HG02852 (cell line): ENCODE results near the gene CETN1.
A peak's percentile ranks its signal among the peaks of the same experiment; 100 is the strongest.

Source experiments
- ATAC-seq: cut with Tn5 transposase; IDR thresholded peaks from one replicate; pipeline ENCODE4 v1.9.1; 2021; ENCODE audit warnings: mild to moderate bottlenecking, moderate library complexity; ENCODE audit not compliant: unreplicated experiment

CETN1 gene

GRCh38 chr18:580154-580553, at the start of gene CETN1:
Gene CETN1 (plus strand): TSS chr18:580380. CDS start chr18:580409, 29 bp downstream.
- ATAC-seq, result no peak

DNA sequence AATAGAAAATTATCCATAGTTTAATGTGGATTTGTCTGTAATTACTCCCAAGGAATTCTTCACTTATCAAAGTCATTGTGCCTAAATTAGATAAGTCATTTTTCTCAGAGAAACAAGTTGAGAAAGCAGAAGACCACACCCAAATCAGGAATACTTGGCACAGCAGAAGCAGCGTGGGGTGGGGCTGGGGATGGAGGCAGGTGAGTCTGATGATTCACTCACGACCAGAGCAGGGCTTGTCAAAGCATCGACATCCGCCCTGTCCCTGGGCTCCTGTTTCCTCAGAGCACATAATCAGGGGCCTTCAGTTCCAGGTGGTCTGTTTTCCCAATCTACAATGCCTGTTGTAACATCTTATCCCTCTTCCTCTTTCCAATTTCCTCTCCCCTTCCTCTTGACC, 48.2 kb upstream of the CETN1 start:
- no peak for ATAC-seq

- no peak for ATAC-seq
Observed at GRCh38 chr18:532632-533031, 47.5 kb upstream of the CETN1 start.

DNA sequence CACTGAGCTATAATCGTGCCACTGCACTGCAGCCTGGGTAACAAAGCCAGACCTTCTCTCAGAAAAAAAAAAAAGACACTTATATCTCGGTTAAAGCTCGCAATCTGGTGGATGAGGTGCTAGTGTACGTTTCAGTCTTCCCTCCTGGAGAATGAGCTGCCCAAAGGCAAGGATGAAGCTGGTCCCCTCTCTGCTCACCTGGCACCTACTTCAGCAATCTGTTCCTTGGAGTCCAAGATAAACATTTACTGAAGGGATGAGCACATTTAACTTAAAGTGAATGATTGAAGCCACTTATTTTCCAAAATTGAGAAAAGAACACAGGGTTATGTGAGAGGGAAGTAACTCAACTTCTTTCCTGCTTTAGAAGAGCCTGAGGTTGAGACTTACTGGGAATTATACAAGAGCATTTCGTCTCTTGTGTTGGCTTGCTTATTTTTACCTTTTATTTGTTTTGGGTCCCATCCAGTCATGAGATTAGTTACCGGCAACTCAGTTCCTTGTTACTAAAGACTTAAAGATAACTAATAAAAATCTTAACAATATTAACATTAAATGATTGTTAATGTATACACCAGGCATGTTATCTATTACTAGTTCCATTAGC, 46.1 kb upstream of the CETN1 start:
- no peak for ATAC-seq

- ATAC-seq, result no peak
Observed at GRCh38 chr18:543447-544078, 36.6 kb upstream of the CETN1 start.

DNA sequence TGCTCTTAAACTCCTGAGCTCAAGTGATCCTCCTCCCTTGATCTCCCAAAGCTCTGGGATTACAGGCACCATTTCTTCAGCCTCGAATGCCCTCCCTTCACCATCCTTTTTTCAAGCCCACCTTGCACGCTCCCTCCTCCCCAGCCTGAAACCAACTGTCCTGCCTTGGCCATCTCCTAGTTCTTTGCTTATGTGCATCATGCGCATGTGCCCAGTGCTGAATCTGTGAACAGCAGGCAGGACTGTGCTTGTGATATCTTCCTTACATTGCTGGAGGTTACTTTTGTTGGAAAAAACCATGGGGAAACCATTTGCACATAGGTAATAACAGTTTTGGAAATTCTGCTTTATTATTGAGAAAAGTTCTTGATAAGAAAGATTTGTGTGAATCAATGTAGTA, 30.2 kb upstream of the CETN1 start:
- ATAC-seq, result no peak

DNA sequence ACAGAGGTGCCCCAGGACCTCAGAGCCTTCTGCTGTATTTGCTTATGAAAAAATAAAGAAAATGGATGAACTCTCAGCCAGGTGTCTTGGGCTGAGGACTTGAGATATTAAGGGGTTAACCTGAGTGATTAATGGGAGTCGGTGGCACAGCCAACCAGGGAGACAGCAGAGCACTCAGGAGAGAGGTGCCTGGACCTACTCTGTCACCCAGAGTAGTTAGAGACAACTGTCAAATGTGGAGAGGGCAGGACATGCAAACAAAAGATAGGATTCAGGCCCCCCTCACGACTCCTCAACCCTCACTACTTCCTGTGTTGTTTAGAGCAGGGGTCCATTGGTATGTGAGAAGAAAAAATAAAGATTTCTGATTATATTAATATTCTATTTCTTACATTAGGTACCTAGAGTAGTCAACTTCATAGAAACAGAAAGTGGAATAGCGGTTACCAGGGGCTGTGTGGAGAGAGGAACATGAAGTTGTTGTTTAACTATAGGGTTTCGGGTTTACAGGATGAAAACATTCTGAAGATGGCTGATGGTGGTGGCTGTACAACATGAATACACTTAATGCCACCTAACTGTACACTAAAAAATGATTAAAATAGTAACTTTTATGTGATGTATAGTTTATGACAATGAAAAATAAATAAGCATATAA, 28.6 kb upstream of the CETN1 start:
- peak; percentile 65 for ATAC-seq

DNA sequence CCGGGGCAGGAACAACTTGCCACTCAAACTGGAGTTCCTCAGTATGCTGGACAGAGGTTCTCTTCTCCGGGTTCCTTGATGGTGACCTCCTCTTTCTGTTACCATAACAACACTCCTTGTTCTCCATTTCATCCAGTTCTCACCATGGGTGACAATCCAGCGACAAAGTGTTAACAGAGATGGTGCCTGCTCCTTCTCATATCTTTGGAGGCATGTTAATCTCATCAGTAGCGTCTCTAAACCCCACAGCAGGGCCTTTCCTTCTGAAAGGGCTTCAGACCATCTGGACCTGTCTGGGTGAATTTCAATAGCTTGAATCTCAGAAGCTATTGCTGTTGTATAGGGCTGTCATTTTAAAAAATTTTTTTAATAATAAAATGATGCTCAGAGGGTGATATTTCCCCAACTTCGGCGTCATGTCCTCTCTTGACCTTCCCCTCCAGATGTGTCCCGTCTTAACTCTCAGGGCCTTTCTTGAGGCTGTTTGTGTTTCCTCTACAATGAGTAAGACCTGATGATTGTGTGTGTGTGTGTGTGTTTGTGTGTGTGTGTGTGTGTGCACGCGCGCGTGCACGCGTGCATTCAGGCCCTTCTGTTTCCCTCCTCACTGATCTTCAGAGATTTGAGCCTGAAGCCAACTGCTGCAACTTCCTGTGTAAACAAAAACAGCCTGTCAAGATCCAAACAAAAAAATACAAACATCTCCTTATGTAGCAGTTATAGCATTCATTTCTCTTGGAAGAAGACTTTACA, 24.3 kb upstream of the CETN1 start:
- ATAC-seq, result no peak

GRCh38 chr18:564708-565561, 15.2 kb upstream of the CETN1 start:
- no peak for ATAC-seq

DNA sequence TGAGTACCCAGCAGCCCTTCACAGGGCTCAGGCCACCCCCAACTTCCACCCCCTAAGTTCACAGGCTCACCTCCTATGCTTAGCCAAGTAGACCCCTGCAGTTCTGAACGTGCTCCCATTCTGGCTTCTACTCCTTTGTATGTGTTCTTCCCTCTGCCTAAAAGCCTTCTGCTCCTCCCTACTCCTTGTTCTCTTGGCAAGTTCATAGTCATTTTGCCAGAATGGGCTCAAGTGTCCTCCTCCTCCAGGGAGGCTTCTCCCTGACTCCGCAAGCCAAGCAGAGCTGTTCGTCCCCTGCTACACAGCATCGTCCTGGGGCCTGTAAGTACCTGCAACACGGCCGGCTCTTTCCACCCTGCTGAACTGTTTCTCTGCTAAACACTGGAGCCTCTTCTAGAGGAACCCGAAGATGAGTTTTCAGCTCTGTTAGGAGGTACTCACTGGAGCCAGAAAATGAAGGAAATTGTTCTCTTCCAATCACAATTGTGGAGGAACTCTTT, 14.6 kb upstream of the CETN1 start:
- no peak for ATAC-seq

- no peak for ATAC-seq
Observed at GRCh38 chr18:567122-567521, 13.1 kb upstream of the CETN1 start.

DNA sequence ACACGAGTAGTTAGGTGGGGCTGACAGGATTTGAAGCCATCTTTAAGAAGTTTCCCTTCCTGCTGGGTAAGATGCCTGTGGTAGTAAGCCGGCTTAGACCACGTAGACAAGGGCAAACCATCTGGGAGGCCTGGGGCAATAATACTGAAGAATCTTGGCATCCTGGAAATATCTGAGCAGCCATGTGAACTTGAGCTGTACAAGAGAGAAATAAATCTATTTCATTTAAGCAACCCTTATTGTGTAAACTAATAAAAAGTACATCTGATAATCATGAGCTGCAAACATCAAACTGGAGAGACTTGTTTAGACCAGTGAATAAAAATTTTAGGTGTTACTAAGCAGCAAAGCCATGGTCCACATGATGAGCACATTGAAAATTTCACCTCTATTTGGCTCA, 11.4 kb upstream of the CETN1 start:
- ATAC-seq, result no peak

GRCh38 chr18:570256-570655, 9.9 kb upstream of the CETN1 start:
- no peak for ATAC-seq

DNA sequence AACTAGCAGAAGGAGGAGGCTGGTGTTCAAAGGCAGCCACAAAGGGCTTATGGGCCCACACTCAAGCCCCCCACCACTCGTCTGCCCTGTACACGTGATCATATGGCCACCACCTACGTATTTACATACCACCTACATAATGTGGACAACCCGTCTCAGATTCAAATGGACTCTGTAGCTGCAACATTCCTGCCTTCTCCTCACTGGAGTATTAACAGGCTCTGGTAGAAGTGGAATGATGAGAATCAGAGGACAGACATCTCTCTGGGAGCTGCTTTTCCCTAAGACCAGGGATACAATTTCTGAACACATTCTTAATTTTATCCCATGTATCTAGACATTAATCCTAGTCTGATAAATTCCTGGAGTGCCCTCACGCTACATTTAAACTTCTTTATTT, 9.5 kb upstream of the CETN1 start:
- ATAC-seq, result no peak

- no peak for ATAC-seq
Observed at GRCh38 chr18:572091-572830, 7.9 kb upstream of the CETN1 start.

DNA sequence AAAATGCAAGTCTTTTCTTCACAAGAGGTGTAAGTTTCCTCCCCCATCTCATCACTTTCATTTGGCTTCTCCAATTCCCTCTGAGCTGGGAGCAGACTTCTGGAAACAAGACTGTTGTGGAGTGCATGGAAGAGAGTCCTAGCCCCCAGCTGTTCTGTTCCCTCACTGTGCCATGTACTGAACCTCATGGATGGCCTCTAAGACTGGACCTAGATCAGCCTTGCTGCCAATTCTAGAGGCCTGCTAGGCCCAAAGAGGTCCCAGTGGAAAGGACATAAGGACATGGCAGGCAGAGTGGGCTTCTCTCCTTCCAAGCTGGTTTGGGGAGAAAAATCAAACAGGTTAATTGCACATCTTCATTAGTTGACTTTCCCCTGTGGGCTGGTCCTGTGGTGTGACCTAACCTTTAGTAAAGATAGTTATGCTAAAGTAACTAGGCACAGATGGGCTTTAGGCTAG, 7.3 kb upstream of the CETN1 start:
- ATAC-seq, result no peak

DNA sequence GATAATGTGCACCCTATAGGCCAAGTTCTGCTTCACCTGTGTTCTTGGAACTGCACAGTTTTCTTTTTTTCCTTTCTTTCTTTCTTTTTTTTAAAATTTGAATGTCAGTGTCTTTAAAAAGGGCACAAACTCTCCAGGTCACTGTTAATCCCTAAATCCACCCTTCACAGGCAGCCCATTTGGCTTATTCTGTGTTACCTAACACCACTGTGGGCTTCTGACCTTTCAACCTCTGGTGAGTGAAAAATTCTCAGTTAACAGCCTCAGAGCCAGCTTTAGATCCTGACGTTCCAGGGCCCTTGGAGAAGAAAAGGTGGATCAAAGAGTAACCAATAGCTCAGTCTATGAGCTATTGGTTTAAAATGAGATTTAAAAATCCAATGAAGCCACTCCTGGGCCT, 6.8 kb upstream of the CETN1 start:
- no peak for ATAC-seq

DNA sequence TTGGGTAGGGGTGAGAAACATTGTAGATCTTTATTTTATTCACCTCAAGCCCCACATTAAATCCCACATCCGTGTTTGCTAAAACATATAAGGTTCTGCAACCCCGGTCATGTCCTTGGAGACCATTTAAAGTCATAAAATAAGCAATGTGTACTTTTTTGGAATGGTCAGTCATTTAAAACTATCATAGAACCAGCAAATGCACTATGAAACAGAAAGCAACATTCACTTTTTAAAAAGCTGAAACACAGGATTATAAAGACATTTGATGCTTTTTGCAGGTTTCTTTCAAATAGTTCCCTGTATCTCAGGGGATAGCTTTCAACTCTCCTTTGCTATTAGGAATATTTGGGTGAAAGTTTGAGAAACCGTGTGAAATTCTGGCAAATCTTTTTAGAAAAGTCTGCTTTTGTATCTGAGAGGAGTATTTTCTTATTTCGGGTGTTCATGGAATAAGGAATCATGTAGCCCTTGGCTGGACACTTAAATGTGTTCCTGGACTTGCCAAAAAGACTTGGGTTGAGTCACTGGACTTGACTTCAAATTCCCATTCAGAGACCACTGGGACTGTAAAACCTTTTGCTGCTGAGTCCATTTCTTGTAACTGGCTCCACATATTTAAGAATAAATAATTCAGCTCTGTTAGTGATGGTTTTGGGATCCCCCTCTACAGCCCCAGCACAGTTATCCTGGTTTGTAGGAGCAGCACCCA, 5.9 kb upstream of the CETN1 start:
- no peak for ATAC-seq
